IMR-90 (cell line): ENCODE results near the gene NKAIN1. TPM values are rescaled to one million over a fixed set of nuclear protein-coding genes. Genes with fewer than 3 reads are reported as not detected.

Experiments used
- ATAC-seq: fragments of 200-7000 bp; cut with Tn5 transposase; 2 replicates; pipeline ENCODE4 v1.9.1; 2020; ENCODE audit warnings: low read depth, mild to moderate bottlenecking, moderate library complexity
- BruUV-seq: library from RNA; stranded (reverse); fragments of 400-500 nt; replicated peaks from 2 replicates; lab custom pipeline; 2021; lab: Mats Ljungman, UMichigan
- CTCF ChIA-PET: fragments of 300-600 bp; formaldehyde crosslinking; extraction: SDS; loops from one replicate; lab custom pipeline; 2021; ENCODE audit warnings: antibody characterized with exemption; lab: Yijun Ruan, JAX
- POLR2A ChIA-PET: fragments of 300-600 bp; sonication (Branson Sonifier 250); formaldehyde crosslinking; loops from one replicate; lab custom pipeline; 2022; ENCODE audit warnings: antibody characterized with exemption; ENCODE audit not compliant: unreplicated experiment; lab: Charles Lee
- DNase-seq: peaks from one replicate; pipeline ENCODE4 v3.0.0; 2013
- H2AFZ ChIP-seq: replicated peaks from 2 replicates; pipeline ENCODE3; 2013; ENCODE audit warnings: low read length, mild to moderate bottlenecking; ENCODE audit not compliant: poor library complexity
- H2AK5ac ChIP-seq: 2 replicates; pipeline ENCODE4 v1.6.1; 2013; ENCODE audit warnings: low read depth, low read length, inconsistent platforms
- H2AK9ac ChIP-seq: replicated peaks from 2 replicates; pipeline ENCODE3; 2013; ENCODE audit warnings: mild to moderate bottlenecking, low read depth, low read length, moderate library complexity; ENCODE audit not compliant: poor library complexity
- H2BK120ac ChIP-seq: 2 replicates; pipeline ENCODE4 v1.6.1; 2013; ENCODE audit warnings: low read depth, low read length, inconsistent platforms
- H2BK15ac ChIP-seq: 3 replicates; pipeline ENCODE4 v1.6.1; 2013; ENCODE audit warnings: low read depth, low read length, inconsistent platforms
- H2BK20ac ChIP-seq: 2 replicates; pipeline ENCODE4 v1.6.1; 2013; ENCODE audit warnings: low read depth, mild to moderate bottlenecking, inconsistent platforms, low read length, moderate library complexity
- H2BK5ac ChIP-seq: 2 replicates; pipeline ENCODE4 v1.6.1; 2013; ENCODE audit warnings: mild to moderate bottlenecking, low read depth, low read length, inconsistent platforms; ENCODE audit not compliant: poor library complexity, severe bottlenecking
- H3K14ac ChIP-seq: replicated peaks from 2 replicates; pipeline ENCODE4 v1.6.1; 2013; ENCODE audit warnings: low read depth, low read length, inconsistent platforms
- H3K18ac ChIP-seq: 2 replicates; pipeline ENCODE4 v1.6.1; 2013; ENCODE audit warnings: low read depth, low read length, control low read depth
- H3K23ac ChIP-seq: 2 replicates; pipeline ENCODE4 v1.6.1; 2013; ENCODE audit warnings: low read depth, low read length, inconsistent platforms
- H3K27ac ChIP-seq: 2 replicates; pipeline ENCODE4 v1.5.1; 2013; ENCODE audit warnings: mild to moderate bottlenecking, control low read depth, low read length; ENCODE audit not compliant: insufficient read depth
- H3K27me3 ChIP-seq: 2 replicates; pipeline ENCODE4 v1.6.1; 2013; ENCODE audit warnings: low read length; ENCODE audit not compliant: control insufficient read depth, insufficient read depth
- H3K36me3 ChIP-seq: 2 replicates; pipeline ENCODE4 v1.6.1; 2013; ENCODE audit warnings: low read length, mixed read lengths; ENCODE audit not compliant: control insufficient read depth, insufficient read depth
- H3K4ac ChIP-seq: 2 replicates; pipeline ENCODE4 v1.6.1; 2013; ENCODE audit warnings: low read depth, low read length, inconsistent platforms
- H3K4me1 ChIP-seq: 2 replicates; pipeline ENCODE4 v1.6.1; 2013; ENCODE audit warnings: low read length, mixed read lengths; ENCODE audit not compliant: control insufficient read depth, insufficient read depth
- H3K4me2 ChIP-seq: 2 replicates; pipeline ENCODE4 v1.6.1; 2013; ENCODE audit warnings: low read depth, mild to moderate bottlenecking, control low read depth, low read length, moderate library complexity
- H3K4me3 ChIP-seq: 2 replicates; pipeline ENCODE4 v1.5.1; 2013; ENCODE audit warnings: low read depth, mild to moderate bottlenecking, control low read depth, low read length, moderate library complexity; ENCODE audit not compliant: insufficient read depth
- H3K56ac ChIP-seq: 2 replicates; pipeline ENCODE4 v1.6.1; 2013; ENCODE audit warnings: low read length, inconsistent platforms; ENCODE audit not compliant: insufficient read depth; ENCODE audit errors: extremely low read depth
- H3K79me1 ChIP-seq, 2 experiments: 2 replicates each; pipeline ENCODE4 v1.6.1; 2013; ENCODE audit warnings: low read length in 2 of 2, inconsistent platforms in 1 of 2, low read depth in 1 of 2
- H3K9ac ChIP-seq: 2 replicates; pipeline ENCODE4 v1.6.1; 2013; ENCODE audit warnings: low read depth, low read length, control low read depth
- H3K9me1 ChIP-seq: 2 replicates; pipeline ENCODE4 v1.6.1; 2013; ENCODE audit warnings: low read length, inconsistent platforms; ENCODE audit not compliant: insufficient read depth
- H3K9me3 ChIP-seq: 2 replicates; pipeline ENCODE4 v1.6.1; 2013; ENCODE audit warnings: low read length; ENCODE audit not compliant: control insufficient read depth, insufficient read depth
- H4K20me1 ChIP-seq: 2 replicates; pipeline ENCODE4 v1.6.1; 2013; ENCODE audit warnings: low read length, inconsistent platforms; ENCODE audit not compliant: insufficient read depth
- H4K5ac ChIP-seq: 2 replicates; pipeline ENCODE4 v1.6.1; 2013; ENCODE audit warnings: mild to moderate bottlenecking, low read depth, low read length, control low read depth
- H4K8ac ChIP-seq, 2 experiments: 2 replicates each; pipeline ENCODE4 v1.6.1; 2013; ENCODE audit warnings: low read depth in 2 of 2, low read length in 2 of 2, control low read depth in 1 of 2, inconsistent platforms in 1 of 2
- H4K91ac ChIP-seq: 2 replicates; pipeline ENCODE4 v1.6.1; 2013; ENCODE audit warnings: low read depth, low read length, inconsistent platforms; ENCODE audit not compliant: insufficient read depth
- BHLHE40 ChIP-seq: fragments of 150-350 bp; IDR thresholded peaks from 2 replicates; pipeline ENCODE4 v1.6.1; 2016; ENCODE audit warnings: mild to moderate bottlenecking, low read depth, low read length
- CEBPB ChIP-seq: IDR thresholded peaks from 2 replicates; pipeline ENCODE4 v1.6.1; 2012; ENCODE audit warnings: low read depth, low read length, improper control_type of control experiment
- CHD1 ChIP-seq: IDR thresholded peaks from 2 replicates; pipeline ENCODE4 v1.6.1; 2012; ENCODE audit warnings: low read depth, low read length, improper control_type of control experiment
- FOS ChIP-seq: fragments of 150-350 bp; IDR thresholded peaks from 2 replicates; pipeline ENCODE4 v1.6.1; 2016; ENCODE audit warnings: low read depth, low read length
- MAFK ChIP-seq: IDR thresholded peaks from 2 replicates; pipeline ENCODE4 v1.6.1; 2012; ENCODE audit warnings: low read depth, low read length, improper control_type of control experiment
- MAZ ChIP-seq: IDR thresholded peaks from 2 replicates; pipeline ENCODE4 v1.6.1; 2012; ENCODE audit warnings: low read depth, mild to moderate bottlenecking, low read length, improper control_type of control experiment, moderate library complexity, borderline replicate concordance
- MXI1 ChIP-seq: IDR thresholded peaks from 2 replicates; pipeline ENCODE4 v1.6.1; 2012; ENCODE audit warnings: low read depth, mild to moderate bottlenecking, low read length, moderate library complexity, borderline replicate concordance
- NFE2L2 ChIP-seq: fragments of 150-350 bp; IDR thresholded peaks from 2 replicates; pipeline ENCODE4 v1.6.1; 2016; ENCODE audit warnings: low read depth, mild to moderate bottlenecking, low read length
- POLR2A ChIP-seq: IDR thresholded peaks from 2 replicates; pipeline ENCODE4 v1.6.1; 2012; ENCODE audit warnings: mild to moderate bottlenecking, low read depth, low read length
- RAD21 ChIP-seq: IDR thresholded peaks from 2 replicates; pipeline ENCODE4 v1.6.1; 2012; ENCODE audit warnings: low read length, improper control_type of control experiment
- RCOR1 ChIP-seq: IDR thresholded peaks from 2 replicates; pipeline ENCODE4 v1.6.1; 2012; ENCODE audit warnings: mild to moderate bottlenecking, low read length, improper control_type of control experiment; ENCODE audit not compliant: insufficient replicate concordance
- RFX5 ChIP-seq: IDR thresholded peaks from 2 replicates; pipeline ENCODE4 v1.8.0; 2012; ENCODE audit warnings: low read depth, mild to moderate bottlenecking, low read length, moderate library complexity
- SMC3 ChIP-seq: fragments of 150-350 bp; IDR thresholded peaks from 2 replicates; pipeline ENCODE4 v1.6.1; 2016; ENCODE audit warnings: low read depth, mild to moderate bottlenecking, antibody characterized with exemption, low read length, moderate library complexity
- WGBS, 2 experiments: methylation state at CpG; one replicate each; pipeline versions ENCODE4 v1.1.5 to v1.1.7; 2013; ENCODE audit warnings: missing lambda C conversion rate in 2 of 2; ENCODE audit not compliant: insufficient read length in 1 of 2; ENCODE audit errors: extremely low coverage in 2 of 2; 5-methylcytosine and 5-hydroxymethylcytosine counted together
- dilution Hi-C: fragments of 300-500 bp; cut with HindIII; formaldehyde crosslinking; loops from one replicate; pipeline ENCODE4 v1.14.3; 2018; ENCODE audit warnings: low sequenced_read_pairs; ENCODE audit not compliant: unreplicated experiment
- in situ Hi-C: fragments of 300-500 bp; cut with MboI; formaldehyde crosslinking; loops from 3 replicates; pipeline ENCODE4 v1.14.3; 2019; ENCODE audit warnings: low sequenced_read_pairs, inconsistent platforms, mixed read lengths
- intact Hi-C: fragments of 100-400 bp; cut with micrococcal nuclease; formaldehyde crosslinking; loops from 2 replicates; pipeline ENCODE4 v1.10.0; 2022
- polyA plus RNA-seq, 3 experiments: library from polyadenylated mRNA; depleted of rRNA; stranded (reverse); fragments of >200 nt; gene quantifications; 2 replicates each; pipeline ENCODE4 v1.2.3, GENCODE V29; 2012; ENCODE audit warnings: low replicate concordance in 1 of 3
- total RNA-seq: library from RNA; depleted of rRNA; stranded (reverse); fragments of >200 nt; gene quantifications from 2 replicates; pipeline ENCODE4 v1.2.3, GENCODE V29; 2012
- TF ChIP-seq, protein P1 (sequence below): fragments of 150-350 bp; IDR thresholded peaks from 2 replicates; pipeline ENCODE4 v1.6.1; 2016; ENCODE audit warnings: low read depth, mild to moderate bottlenecking, low read length, moderate library complexity, borderline replicate concordance
- TF ChIP-seq, protein P2 (sequence below): conservative IDR thresholded peaks from 2 replicates; pipeline ENCODE4 v1.5.1; 2012; ENCODE audit warnings: mild to moderate bottlenecking, low read depth, low read length, improper control_type of control experiment
- TF ChIP-seq, protein P3 (sequence below): fragments of 150-350 bp; IDR thresholded peaks from 2 replicates; pipeline ENCODE4 v1.6.1; 2017; ENCODE audit warnings: mild to moderate bottlenecking, antibody characterized with exemption, low read length, low read depth

The NKAIN1 gene
- total and polyA plus RNA-seq, 2 of the 4 experiments (the other 2 are of a cell fraction): under 0.01 to 0.09 TPM

DNA sequence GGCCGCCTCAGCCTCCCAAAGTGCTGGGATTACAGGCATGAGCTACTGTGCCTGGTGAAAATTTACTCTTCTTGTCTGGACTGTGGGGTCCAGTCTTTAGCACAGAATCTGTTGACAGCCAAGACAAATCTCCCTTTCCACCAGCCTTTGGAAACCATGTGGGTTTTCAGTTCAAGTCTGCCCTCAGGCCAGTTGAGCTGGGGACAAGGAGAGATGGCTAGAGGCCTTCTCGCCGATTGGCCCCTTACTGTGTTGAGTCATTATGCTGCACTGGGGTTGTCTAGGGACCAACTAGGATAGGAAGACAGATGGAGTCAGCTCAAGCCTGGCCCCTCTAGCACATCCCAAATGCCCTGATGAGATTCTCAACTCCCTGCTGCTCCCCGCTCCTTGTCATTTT is 8.6 kb upstream of the NKAIN1 start:
- Histone ChIP-seq H2BK120ac (no peak overlapping the region), H3K27me3 (peaks cover 6% of the 10 kb centered on the region), H4K8ac (no peak overlapping the region), H3K79me1 (no peaks in the 10 kb centered on the region), H3K4me2 (no peak overlapping the region), H3K18ac (no peak overlapping the region), H2AK9ac (no peak overlapping the region), H3K4me1 (no peaks in the 10 kb centered on the region), H3K56ac (no peak overlapping the region), H2BK20ac (no peak overlapping the region), H2AK5ac (no peak overlapping the region), H4K91ac (no peak overlapping the region), H2AFZ (no peak overlapping the region), H3K23ac (no peak overlapping the region), H3K4ac (no peak overlapping the region), H3K14ac (no peak overlapping the region), H3K9me1 (no peaks in the 10 kb centered on the region), H4K5ac (no peak overlapping the region), H3K4me3 (no peak overlapping the region), H3K9me3 (no peaks in the 10 kb centered on the region), H2BK15ac (no peak overlapping the region), H4K20me1 (no peaks in the 10 kb centered on the region), H3K27ac (no peak overlapping the region), H3K9ac (no peak overlapping the region), H2BK5ac (no peak overlapping the region), H3K36me3 (no peaks in the 10 kb centered on the region)
- ATAC-seq (no peak), DNase-seq (no peak)
- ChIA-PET POLR2A (no interaction called here), CTCF (interaction anchor here (0.7 kb wide), 1 partner anchor 20 kb away, joined by 3 read pairs; no protein-coding TSS in a partner anchor)
- dilution Hi-C loops: no loop called here
- no TSS peak for BruUV-seq
- TF ChIP-seq MXI1 (no peak), FOS (no peak), RCOR1 (no peak), NFE2L2 (no peak), CEBPB (no peak), MAFK (no peak), POLR2A (no peak), MAZ (no peak), SMC3 (no peak), BHLHE40 (no peak), RAD21 (no peak), RFX5 (no peak), CHD1 (no peak)
- TF ChIP-seq, protein P1, sequence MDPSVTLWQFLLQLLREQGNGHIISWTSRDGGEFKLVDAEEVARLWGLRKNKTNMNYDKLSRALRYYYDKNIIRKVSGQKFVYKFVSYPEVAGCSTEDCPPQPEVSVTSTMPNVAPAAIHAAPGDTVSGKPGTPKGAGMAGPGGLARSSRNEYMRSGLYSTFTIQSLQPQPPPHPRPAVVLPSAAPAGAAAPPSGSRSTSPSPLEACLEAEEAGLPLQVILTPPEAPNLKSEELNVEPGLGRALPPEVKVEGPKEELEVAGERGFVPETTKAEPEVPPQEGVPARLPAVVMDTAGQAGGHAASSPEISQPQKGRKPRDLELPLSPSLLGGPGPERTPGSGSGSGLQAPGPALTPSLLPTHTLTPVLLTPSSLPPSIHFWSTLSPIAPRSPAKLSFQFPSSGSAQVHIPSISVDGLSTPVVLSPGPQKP: no peak
- TF ChIP-seq, protein P2, sequence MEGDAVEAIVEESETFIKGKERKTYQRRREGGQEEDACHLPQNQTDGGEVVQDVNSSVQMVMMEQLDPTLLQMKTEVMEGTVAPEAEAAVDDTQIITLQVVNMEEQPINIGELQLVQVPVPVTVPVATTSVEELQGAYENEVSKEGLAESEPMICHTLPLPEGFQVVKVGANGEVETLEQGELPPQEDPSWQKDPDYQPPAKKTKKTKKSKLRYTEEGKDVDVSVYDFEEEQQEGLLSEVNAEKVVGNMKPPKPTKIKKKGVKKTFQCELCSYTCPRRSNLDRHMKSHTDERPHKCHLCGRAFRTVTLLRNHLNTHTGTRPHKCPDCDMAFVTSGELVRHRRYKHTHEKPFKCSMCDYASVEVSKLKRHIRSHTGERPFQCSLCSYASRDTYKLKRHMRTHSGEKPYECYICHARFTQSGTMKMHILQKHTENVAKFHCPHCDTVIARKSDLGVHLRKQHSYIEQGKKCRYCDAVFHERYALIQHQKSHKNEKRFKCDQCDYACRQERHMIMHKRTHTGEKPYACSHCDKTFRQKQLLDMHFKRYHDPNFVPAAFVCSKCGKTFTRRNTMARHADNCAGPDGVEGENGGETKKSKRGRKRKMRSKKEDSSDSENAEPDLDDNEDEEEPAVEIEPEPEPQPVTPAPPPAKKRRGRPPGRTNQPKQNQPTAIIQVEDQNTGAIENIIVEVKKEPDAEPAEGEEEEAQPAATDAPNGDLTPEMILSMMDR: no peak
- TF ChIP-seq, protein P3, sequence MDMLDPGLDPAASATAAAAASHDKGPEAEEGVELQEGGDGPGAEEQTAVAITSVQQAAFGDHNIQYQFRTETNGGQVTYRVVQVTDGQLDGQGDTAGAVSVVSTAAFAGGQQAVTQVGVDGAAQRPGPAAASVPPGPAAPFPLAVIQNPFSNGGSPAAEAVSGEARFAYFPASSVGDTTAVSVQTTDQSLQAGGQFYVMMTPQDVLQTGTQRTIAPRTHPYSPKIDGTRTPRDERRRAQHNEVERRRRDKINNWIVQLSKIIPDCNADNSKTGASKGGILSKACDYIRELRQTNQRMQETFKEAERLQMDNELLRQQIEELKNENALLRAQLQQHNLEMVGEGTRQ: no peak
- intact Hi-C loops: no loop called here
- no CpG with 5 or more reads among the region's 4 CpGs for WGBS, 2 experiments
- in situ Hi-C loops: no loop called here
